ENCODE data around the gene NR1D1. TPM values are rescaled to one million over a fixed set of nuclear protein-coding genes. Genes with fewer than 3 reads are reported as not detected.

The NR1D1 gene
- total and polyA plus RNA-seq, 8 donors = 4.8 to 17.5 (median 11.3) TPM

DNA sequence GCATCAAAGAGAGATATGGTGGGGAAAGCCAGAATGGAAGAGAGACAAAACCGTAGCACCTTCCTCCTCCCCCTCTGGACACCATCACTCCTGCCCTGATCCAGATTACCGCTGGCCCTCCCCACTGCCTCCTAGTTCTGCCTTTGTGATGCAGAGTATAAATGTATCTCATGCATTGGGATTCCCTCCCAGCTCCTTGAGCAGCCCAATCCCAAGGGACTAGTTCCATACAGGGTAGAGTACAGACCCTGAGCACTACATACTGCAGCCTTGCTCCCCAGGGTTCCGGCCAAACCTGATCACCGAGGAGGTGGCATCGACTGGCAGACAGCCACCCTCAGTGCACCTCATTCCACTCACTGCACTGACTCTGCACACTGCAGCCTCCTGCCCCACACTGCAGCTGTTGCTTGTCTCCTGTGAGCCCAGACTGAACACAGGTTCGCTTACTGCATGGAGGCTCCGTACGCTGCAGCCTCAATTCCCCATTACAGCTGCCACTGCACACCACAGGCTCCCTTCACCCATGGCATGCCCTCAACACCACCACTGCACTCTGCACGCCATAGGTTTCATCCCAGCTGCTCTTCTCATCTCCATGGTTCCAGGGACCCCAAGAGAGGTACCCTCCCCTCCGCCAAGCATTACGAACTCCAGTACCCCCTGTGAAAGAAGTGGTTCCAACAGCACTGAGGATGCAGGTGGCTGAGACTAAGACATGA, 39.3 kb downstream of the NR1D1 start:
- FAIRE-seq (no peak), ATAC-seq (no peak), DNase-seq (peak in 1 of 6 donors; percentile 56)
- H3K27me3 ChIP-seq = no peaks in the 10 kb centered on the region
- no peak overlapping the region for H3K27ac ChIP-seq
- no peaks in the 10 kb centered on the region for H3K9me3 ChIP-seq
- no peak overlapping the region for H3K4me3 ChIP-seq
- no peaks in the 10 kb centered on the region for H3K36me3 ChIP-seq
- TF ChIP-seq, protein P1, sequence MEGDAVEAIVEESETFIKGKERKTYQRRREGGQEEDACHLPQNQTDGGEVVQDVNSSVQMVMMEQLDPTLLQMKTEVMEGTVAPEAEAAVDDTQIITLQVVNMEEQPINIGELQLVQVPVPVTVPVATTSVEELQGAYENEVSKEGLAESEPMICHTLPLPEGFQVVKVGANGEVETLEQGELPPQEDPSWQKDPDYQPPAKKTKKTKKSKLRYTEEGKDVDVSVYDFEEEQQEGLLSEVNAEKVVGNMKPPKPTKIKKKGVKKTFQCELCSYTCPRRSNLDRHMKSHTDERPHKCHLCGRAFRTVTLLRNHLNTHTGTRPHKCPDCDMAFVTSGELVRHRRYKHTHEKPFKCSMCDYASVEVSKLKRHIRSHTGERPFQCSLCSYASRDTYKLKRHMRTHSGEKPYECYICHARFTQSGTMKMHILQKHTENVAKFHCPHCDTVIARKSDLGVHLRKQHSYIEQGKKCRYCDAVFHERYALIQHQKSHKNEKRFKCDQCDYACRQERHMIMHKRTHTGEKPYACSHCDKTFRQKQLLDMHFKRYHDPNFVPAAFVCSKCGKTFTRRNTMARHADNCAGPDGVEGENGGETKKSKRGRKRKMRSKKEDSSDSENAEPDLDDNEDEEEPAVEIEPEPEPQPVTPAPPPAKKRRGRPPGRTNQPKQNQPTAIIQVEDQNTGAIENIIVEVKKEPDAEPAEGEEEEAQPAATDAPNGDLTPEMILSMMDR (IDR thresholded peaks at IDR 0.05) = no peak
- intact Hi-C loops (cut with DNase I) = loop anchor here in 1 of 3 donors (10.0 kb wide), 1 partner anchor 64 kb away; the partner anchor contains the start of gene MSL1
- peaks cover 5 to 24% (median 20%) of the 10 kb centered on the region in 3 donors for H3K4me1 ChIP-seq
- WGBS, 2 donors = 73 to 78% methylated on average over 11 of the region's 11 CpGs

DNA sequence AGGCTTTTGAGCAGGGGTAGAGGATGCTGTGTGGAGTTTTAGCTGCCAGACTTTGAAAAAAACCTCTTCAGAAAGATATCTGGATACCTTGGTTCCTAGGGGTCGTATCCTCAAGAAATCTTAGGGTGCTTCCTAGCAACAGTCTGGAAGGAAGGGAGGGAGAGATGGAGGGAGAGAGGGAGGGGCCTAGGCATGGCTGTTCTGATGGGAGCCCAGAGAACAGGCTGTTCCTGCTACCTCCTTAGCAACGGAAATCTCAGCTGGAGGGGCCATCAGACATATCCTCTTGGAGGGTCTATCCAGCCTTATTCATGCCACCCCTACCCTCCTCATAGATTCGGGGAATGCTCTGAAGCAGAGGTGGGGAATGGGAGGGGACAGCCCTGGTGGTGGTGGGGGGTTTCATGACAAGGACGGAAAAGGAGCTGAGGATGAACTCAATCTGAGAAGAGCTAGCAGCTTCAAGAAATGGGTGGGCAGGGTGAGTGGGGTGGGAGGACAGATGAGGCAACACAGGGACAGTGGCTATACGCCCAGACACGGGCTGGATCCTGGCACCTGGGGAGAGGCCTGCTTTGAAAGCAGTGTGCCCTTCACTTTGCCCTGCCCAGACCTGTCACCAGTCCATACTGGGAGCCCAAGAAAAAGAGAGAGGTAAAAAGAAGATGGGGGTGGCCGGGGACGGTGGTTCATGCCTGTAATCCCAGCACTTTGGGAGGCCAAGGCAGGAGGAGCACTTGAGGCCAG, 40.5 kb downstream of the NR1D1 start:
- FAIRE-seq = no peak

DNA sequence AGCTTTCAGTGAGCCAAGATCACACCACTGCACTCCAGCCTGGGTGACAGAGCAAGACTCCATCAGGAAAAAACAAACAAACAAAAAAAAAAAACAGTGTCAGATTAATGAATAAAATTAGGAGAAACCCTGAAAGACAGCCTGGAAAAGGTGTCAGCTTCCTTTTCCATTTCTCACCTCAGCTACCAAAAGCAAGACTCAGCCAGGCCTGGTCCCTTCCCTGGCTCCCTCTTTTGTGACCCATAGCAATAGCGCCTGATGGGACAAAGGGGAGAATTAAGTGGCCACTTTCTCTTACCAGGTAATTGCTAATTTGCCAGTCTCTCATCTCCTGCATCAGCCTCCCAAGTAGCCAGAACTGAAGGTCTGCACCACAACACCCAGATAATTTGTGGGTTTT, 41.5 kb downstream of the NR1D1 start:
- Histone ChIP-seq H3K27ac (no peak overlapping the region), H3K9me3 (no peaks in the 10 kb centered on the region), H3K4me1 (peaks cover 0 to 4% (median under 1%) of the 10 kb centered on the region in 3 donors), H3K36me3 (no peaks in the 10 kb centered on the region), H3K4me3 (no peak overlapping the region), H3K27me3 (no peaks in the 10 kb centered on the region)
- intact Hi-C loops (cut with DNase I) = no loop called here
- TF ChIP-seq, protein P1 (IDR thresholded peaks at IDR 0.05) = no peak
- FAIRE-seq (no peak), DNase-seq (no peak), ATAC-seq (no peak)
- WGBS, 2 donors = 89 to 94% methylated on average over 1 of the region's 1 CpG

More for the DNA sequence above, 40.5 kb downstream of the NR1D1 start:
- no peaks in the 10 kb centered on the region for H3K9me3 ChIP-seq
- WGBS, 2 donors = 61 to 82% methylated on average over 8 of the region's 8 CpGs
- no peaks in the 10 kb centered on the region for H3K36me3 ChIP-seq
- no peak overlapping the region for H3K4me3 ChIP-seq
- H3K4me1 ChIP-seq = peaks cover 0 to 15% (median 9%) of the 10 kb centered on the region in 3 donors
- H3K27ac ChIP-seq = no peak overlapping the region
- ATAC-seq (no peak), DNase-seq (peak in 1 of 6 donors; percentile 20)
- no peaks in the 10 kb centered on the region for H3K27me3 ChIP-seq
- TF ChIP-seq, protein P1 (IDR thresholded peaks at IDR 0.05) = no peak
- intact Hi-C loops (cut with DNase I) = loop anchor here in 1 of 3 donors (10.0 kb wide), 1 partner anchor 65 kb away; the partner anchor contains the start of gene MSL1

DNA sequence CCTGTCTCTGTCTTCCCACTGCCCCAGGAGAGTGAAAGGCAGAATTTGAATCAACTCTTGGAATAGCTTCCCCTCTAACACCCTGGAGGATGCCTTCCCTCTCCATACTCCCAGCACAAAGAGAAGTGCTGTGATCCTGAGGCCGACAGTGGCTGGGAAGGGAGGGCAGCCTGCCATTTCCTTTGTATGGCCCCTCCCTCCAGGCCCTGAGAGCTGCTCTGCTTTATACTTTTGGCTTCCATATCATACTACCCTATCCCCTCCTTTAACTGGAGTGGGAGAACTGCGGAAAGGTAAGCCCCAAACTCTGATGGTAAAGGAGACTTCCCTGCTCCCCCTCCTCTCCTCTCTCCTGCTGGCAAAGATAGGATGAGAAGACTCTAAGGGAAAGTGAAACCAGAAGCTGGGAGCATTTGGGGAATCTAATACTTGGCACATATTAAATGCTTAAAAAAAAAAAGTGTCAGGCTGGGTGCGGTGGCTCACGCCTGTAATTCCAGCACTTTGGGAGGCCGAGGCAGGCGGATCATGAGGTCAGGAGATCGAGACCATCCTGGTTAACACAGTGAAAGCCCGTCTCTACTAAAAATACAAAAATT, 42.1 kb downstream of the NR1D1 start:
- Histone ChIP-seq H3K36me3 (no peaks in the 10 kb centered on the region), H3K27me3 (no peaks in the 10 kb centered on the region), H3K27ac (no peak overlapping the region), H3K4me1 (peaks cover 0 to 6% (median 0%) of the 10 kb centered on the region in 3 donors), H3K4me3 (no peak overlapping the region), H3K9me3 (no peaks in the 10 kb centered on the region)
- ATAC-seq = no peak
- TF ChIP-seq, protein P1 (IDR thresholded peaks at IDR 0.05) = no peak
- no peak for DNase-seq
- 71 to 78% methylated on average over 8 of the region's 8 CpGs for WGBS, 2 donors
- no peak for FAIRE-seq
- intact Hi-C loops (cut with DNase I) = no loop called here

Data from pancreas (tissue), 10 donors.